NB4 (cell line): ENCODE measurements around the gene TWSG1.

Source experiments
- DNase-seq: peaks from one replicate; pipeline ENCODE4 v3.0.0; 2010; ENCODE audit warnings: low read depth
- H3K4me3 ChIP-seq: one replicate; pipeline ENCODE4 v1.5.1; 2011; ENCODE audit warnings: mild to moderate bottlenecking, low read depth, low read length, moderate library complexity
- MAX ChIP-seq: IDR thresholded peaks from 2 replicates; pipeline ENCODE4 v1.6.1; 2011; ENCODE audit warnings: low read depth, low read length
- MYC ChIP-seq: IDR thresholded peaks from 2 replicates; pipeline ENCODE4 v1.6.1; 2011; ENCODE audit warnings: low read depth, low read length
- POLR2A ChIP-seq: IDR thresholded peaks from 2 replicates; pipeline ENCODE4 v1.6.1; 2011; ENCODE audit warnings: mild to moderate bottlenecking; ENCODE audit not compliant: insufficient read length; ENCODE audit errors: extremely low read depth
- TF ChIP-seq, protein P1 (sequence below): IDR thresholded peaks from one replicate; pipeline ENCODE4 v1.5.1; 2012; ENCODE audit warnings: low read depth, low read length

Gene TWSG1

DNA sequence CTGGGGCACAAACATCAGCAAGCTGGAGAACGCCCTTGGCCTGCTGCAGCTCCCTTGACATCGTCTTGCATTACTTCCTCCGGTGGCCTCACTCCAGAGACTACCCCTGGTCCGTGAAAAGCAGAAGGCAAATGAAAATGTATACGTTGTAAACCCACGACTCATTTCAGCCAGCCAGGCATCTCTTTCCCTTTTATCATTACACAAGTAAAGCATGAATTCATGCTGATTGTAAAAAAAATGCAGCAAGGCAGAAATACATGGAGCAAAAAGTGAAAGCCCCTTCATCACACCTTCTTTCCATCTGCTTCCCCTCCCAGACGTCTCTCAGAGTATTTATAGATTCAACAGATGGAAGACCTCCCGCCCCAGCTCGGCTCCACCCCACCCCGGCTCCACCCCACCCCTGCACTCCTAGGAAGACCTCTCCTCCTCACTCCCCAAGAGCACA lies 99.1 kb downstream of the TWSG1 start:
- DNase-seq = peak; percentile 48
- TF ChIP-seq MAX (no peak), POLR2A (no peak), MYC (no peak)
- TF ChIP-seq, protein P1, sequence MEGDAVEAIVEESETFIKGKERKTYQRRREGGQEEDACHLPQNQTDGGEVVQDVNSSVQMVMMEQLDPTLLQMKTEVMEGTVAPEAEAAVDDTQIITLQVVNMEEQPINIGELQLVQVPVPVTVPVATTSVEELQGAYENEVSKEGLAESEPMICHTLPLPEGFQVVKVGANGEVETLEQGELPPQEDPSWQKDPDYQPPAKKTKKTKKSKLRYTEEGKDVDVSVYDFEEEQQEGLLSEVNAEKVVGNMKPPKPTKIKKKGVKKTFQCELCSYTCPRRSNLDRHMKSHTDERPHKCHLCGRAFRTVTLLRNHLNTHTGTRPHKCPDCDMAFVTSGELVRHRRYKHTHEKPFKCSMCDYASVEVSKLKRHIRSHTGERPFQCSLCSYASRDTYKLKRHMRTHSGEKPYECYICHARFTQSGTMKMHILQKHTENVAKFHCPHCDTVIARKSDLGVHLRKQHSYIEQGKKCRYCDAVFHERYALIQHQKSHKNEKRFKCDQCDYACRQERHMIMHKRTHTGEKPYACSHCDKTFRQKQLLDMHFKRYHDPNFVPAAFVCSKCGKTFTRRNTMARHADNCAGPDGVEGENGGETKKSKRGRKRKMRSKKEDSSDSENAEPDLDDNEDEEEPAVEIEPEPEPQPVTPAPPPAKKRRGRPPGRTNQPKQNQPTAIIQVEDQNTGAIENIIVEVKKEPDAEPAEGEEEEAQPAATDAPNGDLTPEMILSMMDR = no peak
- H3K4me3 ChIP-seq = no peak overlapping the region

GRCh38 chr18:9434122-9434701 lies 99.6 kb downstream of the TWSG1 start:
- no peak overlapping the region for H3K4me3 ChIP-seq
- TF ChIP-seq, protein P1 = no peak

DNA sequence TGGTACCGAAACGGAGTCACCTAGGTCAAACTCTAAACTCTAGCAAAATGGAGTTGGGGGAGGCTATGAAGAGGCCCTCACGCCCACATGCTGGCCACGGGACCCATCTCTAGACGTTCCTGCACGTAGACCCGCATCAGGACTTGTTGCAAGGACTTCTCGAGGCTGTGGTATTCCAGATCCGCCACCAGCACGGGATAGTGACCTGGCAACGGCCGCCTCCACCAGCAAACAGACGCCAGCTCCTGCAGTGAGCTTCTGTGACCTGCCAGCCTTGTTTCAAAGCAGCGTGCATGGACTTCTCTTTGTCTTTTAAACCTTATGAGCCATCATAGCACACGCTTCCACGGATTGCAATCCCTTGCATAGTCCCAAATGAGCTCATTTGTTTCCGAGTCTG lies 100.5 kb downstream of the TWSG1 start:
- H3K4me3 ChIP-seq = no peak overlapping the region
- no peak for DNase-seq
- no peak for TF ChIP-seq POLR2A

More at GRCh38 chr18:9434122-9434701, 99.6 kb downstream of the TWSG1 start:
- no peak for DNase-seq

DNA sequence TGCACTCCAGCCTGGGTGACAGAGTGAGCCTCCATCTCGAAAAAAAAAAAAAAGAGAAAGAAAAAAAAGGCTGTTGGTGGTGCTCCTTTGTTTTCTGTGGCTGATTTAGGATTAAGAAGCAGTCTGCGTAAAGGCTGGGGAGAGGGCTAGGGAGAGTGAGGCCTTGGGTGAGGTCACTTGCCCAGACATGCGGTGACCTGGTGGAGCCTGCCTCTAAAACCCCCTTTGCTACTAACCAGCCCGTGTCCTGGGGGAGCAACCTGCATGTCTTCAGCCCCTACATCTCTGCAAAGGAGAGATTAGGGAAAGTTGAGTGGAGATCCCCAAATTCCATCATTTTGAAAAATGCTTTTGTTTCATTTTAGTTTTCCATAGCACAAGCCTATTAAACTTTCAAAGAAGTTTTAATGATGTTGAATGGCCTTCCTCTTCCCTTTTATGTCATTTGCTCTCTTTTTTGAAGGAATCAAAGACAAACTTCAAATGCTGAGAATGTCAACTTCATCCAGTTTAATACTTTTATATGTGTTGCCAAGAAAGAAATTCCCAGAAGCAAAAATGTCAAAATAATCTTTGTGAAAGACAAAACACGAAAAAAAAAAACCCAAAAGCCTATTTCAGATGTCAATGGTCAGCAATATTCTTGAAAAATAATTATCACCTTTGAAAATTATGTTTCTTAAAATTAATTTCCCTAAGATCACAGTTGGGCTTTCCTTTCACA lies 101.8 kb downstream of the TWSG1 start:
- DNase-seq = no peak
- H3K4me3 ChIP-seq = no peak overlapping the region
- TF ChIP-seq, protein P1 = no peak
- TF ChIP-seq MYC (no peak), MAX (no peak), POLR2A (no peak)

DNA sequence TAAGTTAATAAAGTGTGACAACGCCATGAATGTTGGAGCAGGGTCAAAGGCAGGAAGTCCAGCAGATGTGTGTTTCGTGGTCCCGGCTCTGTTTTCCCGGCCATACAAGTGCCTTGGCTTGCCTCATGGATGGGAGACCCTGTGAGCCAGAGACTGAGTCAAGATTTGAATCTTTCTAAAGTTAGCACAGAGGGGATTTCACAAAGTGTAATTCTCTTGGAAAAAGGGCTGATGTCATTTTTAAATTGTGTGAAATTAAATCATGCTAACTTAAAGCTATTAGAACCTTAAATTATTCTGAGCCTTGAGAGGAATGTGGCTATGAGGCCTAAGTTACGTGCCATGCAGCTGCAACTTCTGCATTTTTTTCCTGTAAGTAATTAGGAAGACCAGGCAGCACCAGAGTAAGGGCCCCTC lies 102.5 kb downstream of the TWSG1 start:
- H3K4me3 ChIP-seq = no peak overlapping the region
- TF ChIP-seq, protein P1 = no peak
- TF ChIP-seq POLR2A (no peak), MYC (no peak), MAX (no peak)
- peak; percentile 6 for DNase-seq

GRCh38 chr18:9437672-9438071 lies 103.1 kb downstream of the TWSG1 start:
- H3K4me3 ChIP-seq = no peak overlapping the region
- TF ChIP-seq MAX = no peak
- TF ChIP-seq, protein P1 = no peak
- TF ChIP-seq POLR2A = no peak
- TF ChIP-seq MYC = no peak

More at GRCh38 chr18:9437672-9438071, 103.1 kb downstream of the TWSG1 start:
- no peak for DNase-seq
